Keratinocyte (primary cell): ENCODE results near the gene PCTP. TPM values are rescaled to one million over a fixed set of nuclear protein-coding genes. Genes with fewer than 3 reads are reported as not detected.

ENCODE experiments used
- DNase-seq: peaks from one replicate; pipeline ENCODE4 v3.0.0-alpha.2; 2011; ENCODE audit warnings: low read depth, missing footprints, low spot score
- FAIRE-seq: peaks from 2 replicates; lab custom pipeline; 2011; peaks lifted over from hg19 to GRCh38; lab: Jason Lieb, UNC
- H2AFZ ChIP-seq: 2 replicates; pipeline ENCODE4 v1.6.0; 2012; ENCODE audit warnings: low read length, control low read depth, inconsistent platforms; ENCODE audit not compliant: control insufficient read depth
- H3K27ac ChIP-seq: 2 replicates; pipeline ENCODE4 v1.5.1; 2011; ENCODE audit warnings: low read length; ENCODE audit not compliant: control insufficient read depth, insufficient read depth
- H3K27me3 ChIP-seq: 3 replicates; pipeline ENCODE4 v1.6.0; 2011; ENCODE audit warnings: low read length; ENCODE audit not compliant: control insufficient read depth, insufficient read depth; ENCODE audit errors: extremely low read depth
- H3K36me3 ChIP-seq, 2 experiments: 2 replicates in 1 of 2; 3 replicates in 1 of 2; pipeline ENCODE4 v1.5.1; 2011; ENCODE audit warnings: low read length in 2 of 2, mild to moderate bottlenecking in 1 of 2; ENCODE audit not compliant: control insufficient read depth in 2 of 2, insufficient read depth in 2 of 2; ENCODE audit errors: extremely low read depth in 1 of 2
- H3K4me1 ChIP-seq: 3 replicates; pipeline ENCODE4 v1.5.1; 2011; ENCODE audit warnings: low read length; ENCODE audit not compliant: control insufficient read depth, insufficient read depth; ENCODE audit errors: extremely low read depth
- H3K4me2 ChIP-seq: 3 replicates; pipeline ENCODE4 v1.6.0; 2011; ENCODE audit warnings: low read depth, low read length; ENCODE audit not compliant: control insufficient read depth, insufficient read depth; ENCODE audit errors: extremely low read depth
- H3K4me3 ChIP-seq, 3 experiments: fragments of 200-600 bp in 1 of 3; sonication (generic) in 1 of 3; 2 replicates in 2 of 3; 3 replicates in 1 of 3; pipeline ENCODE4 v1.5.1; 2011 to 2016; ENCODE audit warnings: low read length in 3 of 3, mild to moderate bottlenecking in 3 of 3, control low read depth in 2 of 3, inconsistent platforms in 1 of 3, low read depth in 1 of 3, mixed read lengths in 1 of 3, mixed run types in 1 of 3, moderate library complexity in 1 of 3; ENCODE audit not compliant: control insufficient read depth in 2 of 3, insufficient read depth in 2 of 3; ENCODE audit errors: extremely low read depth in 1 of 3
- H3K79me2 ChIP-seq: 2 replicates; pipeline ENCODE4 v1.6.0; 2012; ENCODE audit warnings: low read length; ENCODE audit not compliant: control insufficient read depth, insufficient read depth
- H3K9ac ChIP-seq: 3 replicates; pipeline ENCODE4 v1.6.0; 2011; ENCODE audit warnings: low read length; ENCODE audit not compliant: control insufficient read depth, insufficient read depth; ENCODE audit errors: extremely low read depth
- H3K9me1 ChIP-seq: 3 replicates; pipeline ENCODE4 v1.6.0; 2011; ENCODE audit warnings: low read length; ENCODE audit not compliant: control insufficient read depth, insufficient read depth; ENCODE audit errors: extremely low read depth
- H3K9me3 ChIP-seq: 2 replicates; pipeline ENCODE4 v1.5.1; 2012; ENCODE audit warnings: low read depth, low read length; ENCODE audit not compliant: control insufficient read depth
- H4K20me1 ChIP-seq: 3 replicates; pipeline ENCODE4 v1.6.0; 2011; ENCODE audit warnings: low read length; ENCODE audit not compliant: control insufficient read depth, insufficient read depth; ENCODE audit errors: extremely low read depth
- EZH2 ChIP-seq: IDR thresholded peaks from one replicate; pipeline ENCODE4 v1.6.1; 2012; ENCODE audit warnings: inconsistent platforms, mild to moderate bottlenecking, low read length, moderate library complexity
- dilution Hi-C: fragments of 300-500 bp; cut with MboI; formaldehyde crosslinking; loops from one replicate; pipeline ENCODE4 v1.7.0; 2020; ENCODE audit warnings: low sequenced_read_pairs; ENCODE audit not compliant: extremely low pct_ligation_motif_present
- polyA plus RNA-seq, 5 experiments: library from polyadenylated mRNA; depleted of rRNA in 3 of 5; stranded (reverse) in 3 of 5; stranded (forward) in 1 of 5; unstranded in 1 of 5; fragments of >200 nt; gene quantifications; 1 replicate in 1 of 5; 2 replicates in 3 of 5; 3 replicates in 1 of 5; pipeline versions ENCODE4 v1.2.1 to v1.2.3, GENCODE V29; 2011 to 2012; ENCODE audit warnings: missing spikeins in 2 of 5, low read depth in 1 of 5, low replicate concordance in 1 of 5
- TF ChIP-seq, protein P1 (sequence below), 3 experiments: IDR thresholded peaks in 1 of 3; conservative IDR thresholded peaks in 1 of 3; optimal IDR thresholded peaks in 1 of 3; 2 replicates in 2 of 3; 3 replicates in 1 of 3; pipeline versions ENCODE3 to v1.5.1; 2011; ENCODE audit warnings: low read length in 3 of 3, mild to moderate bottlenecking in 3 of 3, moderate library complexity in 2 of 3, control low read depth in 1 of 3, inconsistent platforms in 1 of 3; ENCODE audit not compliant: insufficient read depth in 2 of 3; ENCODE audit errors: extremely low read depth in 1 of 3

The PCTP gene
- polyA plus RNA-seq, 1 donor (not counting 4 experiments of a cell fraction or from before 2014, with no cell fraction given): 29.5 TPM

DNA sequence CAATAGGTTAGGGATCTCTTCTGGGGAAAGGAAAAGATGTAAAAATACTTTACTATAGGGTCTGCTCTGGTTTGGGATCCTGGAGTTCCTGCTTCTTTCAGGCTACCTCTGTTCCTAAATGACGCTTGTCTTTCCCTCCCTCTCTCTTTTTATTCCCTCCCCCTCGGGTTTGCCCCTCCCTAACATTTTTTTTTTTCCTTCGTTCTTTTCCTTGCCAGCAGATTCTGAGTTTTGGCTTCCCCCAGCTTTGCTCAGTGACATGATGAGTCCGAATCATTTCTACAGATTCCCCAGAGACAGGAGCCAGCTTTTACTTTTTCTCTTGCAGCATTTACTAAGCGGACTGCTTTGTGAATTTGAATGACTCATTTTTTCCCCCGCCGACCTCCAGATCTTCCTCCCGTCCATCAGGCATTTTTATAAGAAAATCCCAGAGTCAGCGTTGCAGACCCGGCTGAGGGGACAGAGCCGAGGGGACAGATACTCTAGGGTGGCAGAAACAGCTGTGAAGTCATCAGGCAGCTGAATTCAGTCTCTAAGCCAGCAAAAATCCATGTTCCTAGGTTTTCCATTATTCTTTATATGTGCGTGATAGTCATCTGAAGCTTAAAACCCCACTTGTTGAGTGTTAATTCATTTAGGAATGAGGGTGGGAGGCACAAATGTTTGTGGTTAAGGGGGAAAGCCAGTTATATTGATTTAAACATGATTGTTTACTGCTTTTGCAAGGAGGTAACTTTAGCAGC is 27.9 kb upstream of the PCTP start, which contains the start of gene TMEM100:
Gene TMEM100, minus strand, starts transcription at position 123 of the 746 bp plus-strand sequence. CDS start 1,794 bp downstream, outside the sequence.
- DNase-seq (no peak), FAIRE-seq (no peak)
- peak within 1 kb of the TSS in 1 of 3 experiments; percentile 26 for H3K4me3 ChIP-seq
- peak within 1 kb of the TSS; percentile 71 for H3K4me2 ChIP-seq
- H4K20me1 ChIP-seq: no peaks in the 10 kb centered on the region
- dilution Hi-C loops: no loop called here
- H3K9ac ChIP-seq: no peak within 1 kb of the TSS
- no peaks in the 10 kb centered on the region for H3K9me1 ChIP-seq
- no peaks in the 10 kb centered on the region for H3K27me3 ChIP-seq
- H3K27ac ChIP-seq: no peak within 1 kb of the TSS
- H3K36me3 ChIP-seq: no peaks in the 10 kb centered on the region
- peaks cover 29% of the 10 kb centered on the region for H3K4me1 ChIP-seq
- no peaks in the 10 kb centered on the region for H3K79me2 ChIP-seq
- H3K9me3 ChIP-seq: no peaks in the 10 kb centered on the region
- TF ChIP-seq, protein P1, sequence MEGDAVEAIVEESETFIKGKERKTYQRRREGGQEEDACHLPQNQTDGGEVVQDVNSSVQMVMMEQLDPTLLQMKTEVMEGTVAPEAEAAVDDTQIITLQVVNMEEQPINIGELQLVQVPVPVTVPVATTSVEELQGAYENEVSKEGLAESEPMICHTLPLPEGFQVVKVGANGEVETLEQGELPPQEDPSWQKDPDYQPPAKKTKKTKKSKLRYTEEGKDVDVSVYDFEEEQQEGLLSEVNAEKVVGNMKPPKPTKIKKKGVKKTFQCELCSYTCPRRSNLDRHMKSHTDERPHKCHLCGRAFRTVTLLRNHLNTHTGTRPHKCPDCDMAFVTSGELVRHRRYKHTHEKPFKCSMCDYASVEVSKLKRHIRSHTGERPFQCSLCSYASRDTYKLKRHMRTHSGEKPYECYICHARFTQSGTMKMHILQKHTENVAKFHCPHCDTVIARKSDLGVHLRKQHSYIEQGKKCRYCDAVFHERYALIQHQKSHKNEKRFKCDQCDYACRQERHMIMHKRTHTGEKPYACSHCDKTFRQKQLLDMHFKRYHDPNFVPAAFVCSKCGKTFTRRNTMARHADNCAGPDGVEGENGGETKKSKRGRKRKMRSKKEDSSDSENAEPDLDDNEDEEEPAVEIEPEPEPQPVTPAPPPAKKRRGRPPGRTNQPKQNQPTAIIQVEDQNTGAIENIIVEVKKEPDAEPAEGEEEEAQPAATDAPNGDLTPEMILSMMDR (optimal IDR thresholded peaks at IDR 0.05 in 1 of 3, IDR thresholded peaks at IDR 0.05 in 1 of 3, conservative IDR thresholded peaks at IDR 0.05 in 1 of 3; ENCODE audit: extremely low read depth in 1 of 3, insufficient read depth in 2 of 3, low read length in 3 of 3): no peak
- no peak for TF ChIP-seq EZH2
- peak within 1 kb of the TSS; percentile 48 for H2AFZ ChIP-seq

DNA sequence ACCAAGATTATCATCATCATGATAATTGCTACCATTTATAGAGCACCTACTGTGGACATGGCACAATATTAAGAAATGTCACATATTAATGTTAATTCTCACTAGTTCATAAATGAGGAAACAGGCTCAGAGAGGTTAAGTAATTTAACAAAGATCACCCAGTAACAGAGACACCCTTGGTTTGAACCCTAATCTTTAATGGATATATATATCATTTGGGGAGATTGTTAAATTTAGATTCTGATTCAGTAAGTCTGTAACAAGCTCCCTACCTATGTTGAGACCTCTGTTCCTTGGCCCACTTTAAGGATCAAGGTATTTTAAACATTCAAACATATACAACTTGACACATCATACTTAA is 27.4 kb upstream of the PCTP start:
- no peak overlapping the region for H2AFZ ChIP-seq
- H3K9ac ChIP-seq: no peak overlapping the region
- dilution Hi-C loops: no loop called here
- DNase-seq (no peak), FAIRE-seq (no peak)
- no peaks in the 10 kb centered on the region for H3K36me3 ChIP-seq
- TF ChIP-seq, protein P1 (optimal IDR thresholded peaks at IDR 0.05 in 1 of 3, IDR thresholded peaks at IDR 0.05 in 1 of 3, conservative IDR thresholded peaks at IDR 0.05 in 1 of 3; ENCODE audit: extremely low read depth in 1 of 3, insufficient read depth in 2 of 3, low read length in 3 of 3): no peak
- no peak for TF ChIP-seq EZH2
- H3K27me3 ChIP-seq: no peaks in the 10 kb centered on the region
- no peaks in the 10 kb centered on the region for H4K20me1 ChIP-seq
- no peaks in the 10 kb centered on the region for H3K9me1 ChIP-seq
- H3K79me2 ChIP-seq: no peaks in the 10 kb centered on the region
- no peaks in the 10 kb centered on the region for H3K9me3 ChIP-seq
- H3K27ac ChIP-seq: no peak overlapping the region
- H3K4me3 ChIP-seq: no peak overlapping the region
- no peak overlapping the region for H3K4me2 ChIP-seq
- H3K4me1 ChIP-seq: peaks cover 34% of the 10 kb centered on the region
